ENCODE results near the gene RTL1. TPM values are rescaled to one million over a fixed set of nuclear protein-coding genes. Genes with fewer than 3 reads are reported as not detected.

The RTL1 gene
- total and polyA plus RNA-seq, 11 donors: not detected

GRCh38 chr14:100855256-100855930 is 48.1 kb downstream of the RTL1 start:
- no peak overlapping the region for H3K4me3 ChIP-seq
- peaks cover 0 to 13% (median 0%) of the 10 kb centered on the region in 9 donors for H3K27me3 ChIP-seq
- WGBS, 4 donors: 72 to 85% (median 80%) methylated on average over 18 of the region's 18 CpGs
- DNase-seq (peak in 2 of 5 donors; percentile 13 to 26), ATAC-seq (no peak)
- H3K4me1 ChIP-seq: peaks cover 0 to 3% (median 0%) of the 10 kb centered on the region in 12 donors
- intact Hi-C loops (cut with DNase I): loop anchor here in 1 of 10 donors (10.0 kb wide), 1 partner anchor 379 kb away; no protein-coding TSS in a partner anchor
- no peak for TF ChIP-seq POLR2A (IDR thresholded peaks at IDR 0.05)
- no peak for TF ChIP-seq CTCF (IDR thresholded peaks at IDR 0.05)
- H3K27ac ChIP-seq: no peak overlapping the region
- H3K9me3 ChIP-seq: no peaks in the 10 kb centered on the region
- H3K36me3 ChIP-seq: no peaks in the 10 kb centered on the region

- no peak for ATAC-seq
- Histone ChIP-seq H3K4me3 (no peak overlapping the region), H3K27ac (no peak overlapping the region), H3K27me3 (peaks cover 0 to 6% (median 0%) of the 10 kb centered on the region in 9 donors), H3K36me3 (no peaks in the 10 kb centered on the region), H3K4me1 (peaks cover 0 to 3% (median 0%) of the 10 kb centered on the region in 12 donors), H3K9me3 (no peaks in the 10 kb centered on the region)
- 86 to 95% (median 91%) methylated on average over 4 to 5 of the region's 5 CpGs for WGBS, 4 donors
- TF ChIP-seq CTCF (IDR thresholded peaks at IDR 0.05) (no peak), POLR2A (IDR thresholded peaks at IDR 0.05) (no peak)
- DNase-seq: peak in 1 of 5 donors; percentile 7
- intact Hi-C loops (cut with DNase I): loop anchor here in 2 of 10 donors (5.0 to 10.0 kb wide), 3 partner anchors 380 to 773 kb away; no protein-coding TSS in a partner anchor
Observed at GRCh38 chr14:100854435-100854834, 49.1 kb downstream of the RTL1 start.

- H3K27me3 ChIP-seq: no peaks in the 10 kb centered on the region
- DNase-seq (peak in 2 of 5 donors; percentile 26 to 58), ATAC-seq (peak in 2 of 4 donors; percentile 71 to 79)
- H3K4me3 ChIP-seq: no peak overlapping the region
- H3K4me1 ChIP-seq: peaks cover 0 to 3% (median 0%) of the 10 kb centered on the region in 12 donors
- no peak for TF ChIP-seq POLR2A (IDR thresholded peaks at IDR 0.05)
- no peak for TF ChIP-seq CTCF (IDR thresholded peaks at IDR 0.05)
- no peaks in the 10 kb centered on the region for H3K9me3 ChIP-seq
- H3K27ac ChIP-seq: no peak overlapping the region
- 69 to 84% (median 79%) methylated on average over 14 of the region's 14 CpGs for WGBS, 4 donors
- no peaks in the 10 kb centered on the region for H3K36me3 ChIP-seq
- intact Hi-C loops (cut with DNase I): loop anchor here in 3 of 10 donors (2.0 to 10.0 kb wide), 4 partner anchors 383 to 777 kb away; no protein-coding TSS in a partner anchor
Observed at GRCh38 chr14:100851946-100852620, 51.4 kb downstream of the RTL1 start.

- Histone ChIP-seq H3K27ac (no peak overlapping the region), H3K36me3 (no peaks in the 10 kb centered on the region), H3K4me3 (no peak overlapping the region), H3K9me3 (no peaks in the 10 kb centered on the region), H3K4me1 (peaks cover 0 to 3% (median 0%) of the 10 kb centered on the region in 12 donors), H3K27me3 (peaks cover 0 to 3% (median 0%) of the 10 kb centered on the region in 9 donors)
- intact Hi-C loops (cut with DNase I): loop anchor here in 2 of 10 donors (5.0 to 10.0 kb wide), 3 partner anchors 383 to 776 kb away; no protein-coding TSS in a partner anchor
- DNase-seq (peak in 2 of 5 donors; percentile 16 to 52), ATAC-seq (no peak)
- WGBS, 4 donors: 75 to 87% (median 83%) methylated on average over 13 of the region's 13 CpGs
- TF ChIP-seq POLR2A (IDR thresholded peaks at IDR 0.05) (no peak), CTCF (IDR thresholded peaks at IDR 0.05) (no peak)
Observed at GRCh38 chr14:100851586-100851916, 52.0 kb downstream of the RTL1 start.

Measured in heart left ventricle (tissue), 16 donors.